HK-2 (cell line): Measurements from ENCODE around the gene CASZ1.

Experiments
- DNase-seq: peaks from one replicate; pipeline ENCODE4 v3.0.0-alpha.2; 2018; ENCODE audit not compliant: unreplicated experiment

CASZ1 gene

GRCh38 chr1:10624256-10625050, 172.0 kb downstream of the CASZ1 start:
- DNase-seq = no peak

GRCh38 chr1:10623686-10624145, 172.7 kb downstream of the CASZ1 start:
- no peak for DNase-seq

DNA sequence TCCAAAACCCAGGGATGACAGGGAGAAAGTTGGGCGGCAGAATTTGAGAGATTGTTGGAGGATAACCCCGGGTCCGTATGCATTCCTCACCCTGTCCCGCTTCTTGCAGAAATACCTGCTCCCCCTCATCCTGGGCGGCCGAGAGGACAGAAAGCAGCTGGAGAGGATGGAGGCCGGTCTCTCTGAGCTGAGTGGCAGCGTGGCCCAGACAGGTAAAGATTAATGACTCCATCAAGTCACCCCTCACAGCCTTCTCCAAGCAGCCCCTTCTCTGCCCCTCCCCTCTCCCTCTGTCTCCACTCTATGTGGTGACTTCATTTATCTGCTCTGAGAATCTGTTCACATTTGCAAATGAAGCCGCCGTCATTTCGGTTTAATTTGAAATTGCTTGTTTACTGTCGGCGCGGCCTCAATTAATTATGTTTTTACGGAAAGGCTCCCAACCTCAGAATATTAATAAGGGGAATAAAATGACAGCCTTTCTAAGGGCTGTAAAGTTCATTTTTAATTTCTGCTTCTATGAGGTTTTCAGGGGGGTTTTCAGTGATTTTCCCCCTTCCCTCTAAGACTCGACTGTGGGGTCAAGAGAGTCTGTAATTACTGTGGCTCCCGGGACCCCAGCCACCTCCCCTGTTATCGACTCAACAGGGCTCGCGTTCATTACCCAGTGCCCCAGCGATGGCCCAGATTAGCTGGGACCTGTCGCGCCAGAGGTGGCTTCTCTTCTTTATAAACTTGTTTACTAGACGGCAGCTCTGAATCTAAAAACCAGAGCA, 173.3 kb downstream of the CASZ1 start:
- no peak for DNase-seq

DNA sequence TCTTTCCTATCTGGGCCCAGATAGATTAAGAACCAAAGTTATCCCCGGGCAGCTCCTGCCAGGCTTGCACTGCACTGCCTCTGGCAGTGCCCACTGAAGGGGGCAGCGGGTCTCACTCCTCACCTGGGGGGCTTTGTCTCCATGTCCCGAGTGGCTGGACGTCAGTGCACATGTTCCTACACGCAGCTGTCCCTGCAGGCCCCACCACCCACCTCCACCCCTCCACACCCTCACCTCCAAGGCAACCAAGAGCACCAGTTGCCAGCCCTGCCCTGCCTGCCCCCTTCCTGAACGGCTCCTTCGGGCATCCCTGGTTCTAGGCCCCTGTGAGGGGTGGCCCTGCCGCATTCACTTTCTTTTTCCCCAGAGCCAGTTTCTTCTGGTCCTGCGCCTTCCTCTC, 174.5 kb downstream of the CASZ1 start:
- DNase-seq = no peak

DNA sequence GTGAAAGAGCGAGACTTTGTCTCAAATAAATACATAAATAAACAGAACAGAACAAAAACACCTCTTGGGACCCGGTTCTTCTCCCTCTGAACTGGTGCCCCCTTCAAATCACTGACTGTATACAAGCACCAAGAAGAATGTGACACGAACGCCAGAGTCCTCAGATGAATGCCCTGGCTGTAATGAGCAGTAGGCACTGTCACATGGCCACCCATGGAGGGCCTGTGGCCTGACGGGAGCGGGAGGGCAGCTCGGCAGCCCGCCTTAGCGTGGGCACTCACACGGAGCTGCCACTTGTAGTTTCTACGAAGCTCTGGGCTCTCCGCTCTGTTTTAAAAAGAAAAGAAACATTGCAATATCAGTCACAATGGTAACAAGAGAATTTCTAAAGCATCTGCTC, 175.7 kb downstream of the CASZ1 start:
- DNase-seq = no peak

DNA sequence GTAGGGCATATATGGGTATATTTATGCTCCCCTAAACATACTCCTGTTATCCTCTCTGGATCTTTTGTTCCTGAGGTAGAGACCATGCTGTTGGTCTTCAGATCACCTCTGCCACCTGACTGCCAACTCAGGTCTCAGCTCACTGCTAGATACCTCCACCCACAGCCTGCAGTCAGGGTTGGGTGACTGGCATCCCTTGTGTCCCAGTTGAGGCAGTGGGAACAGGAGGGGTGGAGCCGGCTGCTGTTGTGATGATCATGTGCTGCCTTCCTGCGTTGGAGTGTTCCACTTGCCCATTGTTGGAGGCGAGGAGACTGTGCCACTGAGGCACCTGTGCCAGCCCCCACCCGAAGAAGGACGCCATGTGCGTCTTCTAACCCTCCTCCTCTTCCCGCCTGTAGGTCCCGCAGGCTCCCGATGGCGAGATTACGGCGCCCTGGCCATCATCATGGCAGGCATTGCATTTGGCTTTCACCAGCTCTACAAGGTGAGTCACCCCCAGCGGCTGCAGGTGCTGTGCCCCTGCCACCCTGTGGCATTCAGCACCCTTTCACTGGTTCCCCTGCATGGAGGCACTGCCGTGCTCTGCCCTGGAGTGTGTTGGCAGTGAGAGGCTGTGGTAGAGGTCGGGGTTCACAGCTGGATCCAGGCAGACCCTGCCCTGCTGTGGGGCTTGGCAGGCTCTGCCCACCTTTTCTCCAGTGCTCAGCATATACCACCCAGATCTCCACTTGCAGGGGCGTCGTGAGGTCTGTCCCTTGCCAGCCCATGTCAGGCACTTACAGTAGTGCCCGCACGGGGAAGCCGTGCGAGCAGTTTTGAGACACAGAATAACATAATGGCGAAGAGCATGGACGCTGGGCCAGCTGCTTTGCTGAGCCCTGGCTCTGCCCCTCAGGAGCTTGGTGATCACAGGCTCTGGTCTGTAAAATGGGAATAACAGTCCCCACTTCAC, 178.2 kb downstream of the CASZ1 start:
- no peak for DNase-seq

DNA sequence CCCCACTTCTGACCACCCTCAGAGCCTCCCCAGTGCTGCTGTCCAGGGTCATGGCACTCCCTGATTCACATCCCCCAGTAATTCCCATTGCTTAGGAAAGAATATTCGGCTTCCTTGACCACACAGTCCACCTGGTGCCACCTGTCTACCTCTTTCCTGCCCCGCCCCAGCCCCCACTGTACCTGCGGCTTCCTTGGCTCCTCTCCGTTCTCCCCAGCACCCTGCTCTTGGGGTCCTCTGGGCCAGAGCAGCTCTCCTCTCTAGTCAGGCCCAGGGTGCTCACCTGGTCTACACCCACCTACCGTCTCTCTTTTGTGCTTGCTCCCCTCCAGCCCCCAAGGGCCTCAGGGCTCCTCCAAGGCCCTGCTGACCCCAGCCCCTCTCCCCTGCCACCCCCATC, 179.1 kb downstream of the CASZ1 start:
- no peak for DNase-seq

DNA sequence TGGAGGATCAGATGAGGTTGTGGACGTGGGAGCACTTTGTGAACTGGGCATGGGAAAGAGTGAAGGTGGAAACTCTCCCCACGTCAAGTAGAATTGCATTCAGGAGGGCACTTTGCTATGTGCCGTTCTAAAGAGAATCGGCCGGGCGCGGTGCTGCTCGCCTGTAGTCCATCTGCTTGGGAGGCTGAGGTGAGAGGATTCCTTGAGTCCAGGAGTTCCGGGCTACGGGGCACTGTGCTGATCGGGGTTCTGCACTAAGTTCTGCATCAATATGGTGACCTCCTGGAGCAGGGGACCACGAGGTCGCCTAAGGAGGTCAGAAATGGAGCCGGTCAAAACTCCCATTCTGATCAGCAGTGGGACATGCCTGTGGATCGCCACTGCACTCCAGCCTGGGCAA, 179.8 kb downstream of the CASZ1 start:
- no peak for DNase-seq

GRCh38 chr1:10615932-10616671, 180.3 kb downstream of the CASZ1 start:
- no peak for DNase-seq

GRCh38 chr1:10615332-10615731, 181.1 kb downstream of the CASZ1 start:
- no peak for DNase-seq

DNA sequence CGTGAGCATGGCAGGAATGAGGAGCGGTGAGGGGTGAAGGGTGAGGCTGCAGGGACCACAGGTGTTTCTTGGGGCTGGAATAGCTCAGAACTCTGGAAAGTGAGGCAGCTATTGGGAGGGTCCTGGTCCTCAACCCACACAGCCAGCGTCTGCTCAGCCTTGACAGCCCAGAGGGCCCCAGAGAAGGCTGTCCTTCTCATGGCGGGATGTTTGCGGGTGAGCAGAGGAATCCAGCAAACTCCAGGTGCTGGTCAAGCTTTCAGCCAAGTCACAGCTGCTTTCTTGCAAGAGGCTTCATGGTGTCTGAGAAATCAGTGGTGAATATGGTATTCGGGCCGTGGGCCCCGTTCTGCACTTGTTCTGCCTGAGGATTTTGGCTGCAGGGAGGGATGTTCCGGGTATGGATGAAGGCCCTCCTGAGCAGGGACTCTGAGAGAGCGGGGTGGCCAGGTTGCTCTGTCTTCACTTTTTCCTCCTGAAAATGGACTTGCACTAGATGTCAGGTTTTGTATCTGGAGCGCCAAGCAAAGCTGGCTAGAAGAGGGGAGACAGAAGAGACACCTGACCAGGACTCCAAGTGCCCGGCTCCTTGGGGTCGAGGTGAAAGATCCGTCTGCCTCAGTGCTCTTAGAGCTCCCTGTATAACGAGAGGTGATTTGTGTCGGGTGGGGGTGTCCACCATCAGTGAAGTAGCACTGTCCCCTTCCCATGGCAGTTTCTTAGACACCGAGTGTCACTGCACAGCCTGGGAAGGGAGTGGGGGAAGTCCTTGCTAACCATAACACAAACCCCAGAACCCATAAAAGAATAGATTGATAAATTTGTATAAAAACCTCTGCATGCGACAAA, 181.8 kb downstream of the CASZ1 start:
- DNase-seq = no peak

- no peak for DNase-seq
These were observed 182.6 kb downstream of the CASZ1 start for GRCh38 chr1:10613861-10614260.

- no peak for DNase-seq
These were observed 183.1 kb downstream of the CASZ1 start for GRCh38 chr1:10613340-10613739.

- no peak for DNase-seq
These were observed 183.8 kb downstream of the CASZ1 start for GRCh38 chr1:10612436-10613160.

DNA sequence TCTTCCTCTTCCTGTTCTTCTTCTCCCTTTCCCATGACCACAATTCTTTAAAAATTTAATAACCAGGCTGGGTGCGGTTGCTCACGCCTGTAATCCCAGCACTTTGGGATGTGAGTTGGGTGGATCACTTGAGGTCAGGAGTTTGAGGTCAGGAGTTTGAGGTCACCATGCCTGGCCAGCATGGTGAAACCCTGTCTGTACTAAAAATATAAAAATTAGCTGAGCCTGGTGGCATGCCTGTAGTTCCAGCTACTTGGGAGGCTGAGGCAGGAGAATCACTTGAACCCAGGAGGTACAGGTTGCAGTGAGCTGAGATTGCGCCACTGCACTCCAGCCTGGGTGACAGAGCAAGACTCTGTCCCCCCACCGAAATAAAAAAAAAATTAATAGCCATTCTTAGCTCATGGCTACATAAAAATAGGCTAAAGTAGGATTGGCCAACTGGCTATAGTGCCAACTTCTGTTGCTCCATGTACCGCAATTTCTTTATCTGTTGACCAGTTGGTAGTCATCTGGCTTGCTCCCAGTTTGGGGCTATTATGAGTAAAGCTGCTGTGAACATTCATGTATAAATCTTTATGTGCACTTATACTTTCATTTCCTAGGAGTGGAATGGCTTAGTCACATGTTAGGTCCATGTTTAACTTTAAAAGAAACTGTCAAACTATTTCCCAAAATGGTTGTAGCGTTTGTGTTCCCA, 185.4 kb downstream of the CASZ1 start:
- no peak for DNase-seq

DNA sequence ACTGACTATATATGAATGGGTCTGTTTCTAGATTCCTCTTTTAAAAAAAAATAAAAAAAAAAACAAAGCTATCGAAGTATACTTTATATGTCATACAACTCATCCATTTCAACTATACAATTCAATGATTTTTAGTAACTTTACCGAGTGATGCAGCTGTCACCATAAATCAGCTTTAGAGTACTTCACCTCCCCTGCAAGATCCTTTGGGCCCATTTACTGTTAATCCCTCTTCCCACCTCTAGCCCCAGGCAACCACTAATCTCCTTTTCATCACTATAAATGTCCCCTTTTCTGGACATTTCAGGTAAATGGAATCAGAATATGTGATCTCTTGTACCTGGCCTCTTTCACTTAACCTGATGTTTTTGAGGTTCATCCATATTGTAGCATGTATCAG, 187.8 kb downstream of the CASZ1 start:
- no peak for DNase-seq

- DNase-seq = no peak
These were observed 189.2 kb downstream of the CASZ1 start for GRCh38 chr1:10607228-10607627.

DNA sequence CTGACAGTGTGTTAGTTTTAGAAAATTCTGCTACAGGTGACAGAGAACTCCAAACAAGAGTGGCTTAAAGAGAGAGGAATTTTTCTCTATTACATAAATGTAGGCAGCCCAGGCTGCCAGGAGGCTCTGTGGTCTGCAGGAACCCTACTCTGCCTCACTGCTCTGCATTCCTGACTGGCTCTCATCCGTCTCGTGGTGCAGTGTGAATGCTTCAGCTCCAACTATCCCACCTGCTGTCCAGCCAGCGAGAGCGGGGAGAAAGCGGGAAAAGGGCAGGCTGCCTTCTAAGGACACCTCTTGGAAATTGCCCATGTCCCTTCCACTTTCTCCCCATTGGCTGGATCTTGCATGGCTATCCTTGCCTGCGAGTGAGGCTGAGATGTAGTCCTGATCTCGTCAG, 190.4 kb downstream of the CASZ1 start:
- peak; percentile 69 for DNase-seq

DNA sequence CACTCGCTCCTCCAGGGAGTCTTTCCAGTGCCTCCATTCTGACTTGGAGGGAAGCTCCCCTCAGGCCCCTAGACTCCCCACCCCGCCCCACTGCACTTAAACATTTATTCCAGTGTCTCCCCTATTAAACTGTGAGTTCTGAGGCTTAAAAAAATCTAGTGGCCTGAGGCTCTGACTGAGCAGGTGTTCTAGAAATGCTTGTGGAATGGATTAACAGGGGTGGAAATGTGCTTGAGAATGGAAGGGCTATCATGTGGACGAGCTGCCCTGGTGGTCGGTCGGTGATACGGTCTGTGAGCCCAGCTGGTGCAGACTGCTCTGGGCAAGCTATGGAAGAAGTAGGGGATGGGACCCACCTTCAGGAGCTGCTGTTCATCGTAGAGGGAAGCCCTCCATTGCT, 191.5 kb downstream of the CASZ1 start:
- DNase-seq = no peak
